ENCODE data around the gene CDK1. TPM values are rescaled to one million over a fixed set of nuclear protein-coding genes. Genes with fewer than 3 reads are reported as not detected.

CDK1 gene
- polyA plus RNA-seq, 2 of the 4 experiments (the other 2 are of a cell fraction) = 97.1 to 109 TPM

- no peak for TF ChIP-seq EHMT2 (IDR thresholded peaks at IDR 0.05; ENCODE audit: low read depth)
- no peak for TF ChIP-seq HOXA7 (CRISPR knock-in tag; IDR thresholded peaks at IDR 0.05)
- no peak for TF ChIP-seq RAD21 (conservative IDR thresholded peaks at IDR 0.05 in 1 of 2, IDR thresholded peaks at IDR 0.05 in 1 of 2)
- TF ChIP-seq ZSCAN20 (CRISPR knock-in tag; IDR thresholded peaks at IDR 0.05) = no peak
Measured at GRCh38 chr10:60819271-60819670, 41.0 kb downstream of the CDK1 start (continued).

- DNase-seq (ENCODE audit: low read depth in 1 of 2, low spot score in 1 of 2) = peak in 1 of 2 experiments; percentile 44
- H3K27ac ChIP-seq = no peak overlapping the region
Measured at GRCh38 chr10:60820093-60820754, 41.9 kb downstream of the CDK1 start.

GRCh38 chr10:60821656-60822055, 43.4 kb downstream of the CDK1 start:
- no peaks in the 10 kb centered on the region for H3K9me3 ChIP-seq
- no peak for DNase-seq (ENCODE audit: low read depth in 1 of 2, low spot score in 1 of 2)
- no peak overlapping the region for H3K27ac ChIP-seq
- peaks cover 13% of the 10 kb centered on the region for H3K4me1 ChIP-seq
- TF ChIP-seq RARB (CRISPR knock-in tag; IDR thresholded peaks at IDR 0.05) (no peak), CBX8 (IDR thresholded peaks at IDR 0.05) (no peak), KDM5A (IDR thresholded peaks at IDR 0.05) (no peak), GATA3 (IDR thresholded peaks at IDR 0.05; ENCODE audit: borderline replicate concordance) (no peak), FOSL2 (IDR thresholded peaks at IDR 0.05) (no peak), FOSL2 (CRISPR knock-in tag; IDR thresholded peaks at IDR 0.05) (no peak), NFE2L2 (conservative IDR thresholded peaks at IDR 0.05; ENCODE audit: low read length) (no peak), RNF2 (IDR thresholded peaks at IDR 0.05; ENCODE audit: borderline replicate concordance, low read depth) (no peak), RFX5 (IDR thresholded peaks at IDR 0.05) (no peak), JUN (IDR thresholded peaks at IDR 0.05) (no peak), SREBF2 (IDR thresholded peaks at IDR 0.05) (no peak), HMGXB4 (CRISPR knock-in tag; IDR thresholded peaks at IDR 0.05; ENCODE audit: borderline replicate concordance) (no peak), FOXS1 (CRISPR knock-in tag; IDR thresholded peaks at IDR 0.05) (no peak)
- no peak for FAIRE-seq
- ChIA-PET POLR2A (no interaction called here), CTCF (interaction anchor here (1.0 to 1.7 kb wide), 2 partner anchors 17 to 25 kb away, joined by 3 to 4 read pairs; no protein-coding TSS in a partner anchor)
- WGBS (ENCODE audit: missing lambda C conversion rate) = 35% methylated on average over 2 of the region's 2 CpGs
- no peak for ATAC-seq
- H3K4me2 ChIP-seq = no peak overlapping the region
- no peak overlapping the region for H3K4me3 ChIP-seq

More at GRCh38 chr10:60820093-60820754, 41.9 kb downstream of the CDK1 start:
- Histone ChIP-seq H3K4me3 (no peak overlapping the region), H3K9me3 (no peaks in the 10 kb centered on the region), H3K4me2 (no peak overlapping the region), H3K4me1 (peaks cover 13% of the 10 kb centered on the region)
- WGBS (ENCODE audit: missing lambda C conversion rate) = 70% methylated on average over 6 of the region's 6 CpGs
- FAIRE-seq = no peak
- peak in 1 of 2 experiments; percentile 73; a peak in 3 of 6 replicates for ATAC-seq
- CTCF ChIA-PET = interaction anchor here (0.6 to 3.9 kb wide), 11 partner anchors 24 to 804 kb away, joined by 3 to 14 read pairs (median 4); no protein-coding TSS in a partner anchor
- POLR2A ChIA-PET = interaction anchor here (1.3 kb wide), 1 partner anchor 123 kb away, joined by 6 read pairs; no protein-coding TSS in a partner anchor
- TF ChIP-seq SMC3 (IDR thresholded peaks at IDR 0.05) = peak; percentile 43; the same call in 2 of the 3 replicates
- TF ChIP-seq CTCF (IDR thresholded peaks at IDR 0.05) = peak; percentile 30
- no peak for TF ChIP-seq ELK1 (IDR thresholded peaks at IDR 0.05; ENCODE audit: low read depth, low read length)
- peak; percentile 36 to 52; a peak in 3 of 5 replicates for TF ChIP-seq RAD21 (conservative IDR thresholded peaks at IDR 0.05 in 1 of 2, IDR thresholded peaks at IDR 0.05 in 1 of 2)

Measured in A549 (cell line).